HepG2 (cell line): ENCODE measurements around the gene CD248. TPM values are rescaled to one million over a fixed set of nuclear protein-coding genes. Genes with fewer than 3 reads are reported as not detected.

ENCODE experiments used
- AHR ChIP-seq: IDR thresholded peaks from 2 replicates; pipeline ENCODE4 v1.6.1; 2018; ENCODE audit warnings: missing genetic modification reagents, missing compliant biosample characterization
- ATF7 ChIP-seq, 2 experiments: fragments of 450-650 bp in 1 of 2; sonication (generic) in 1 of 2; formaldehyde crosslinking in 1 of 2; IDR thresholded peaks; 2 replicates each; pipeline versions ENCODE4 v1.4.0 to v1.6.1; 2016 to 2020; ENCODE audit warnings: antibody characterized with exemption in 1 of 2, mild to moderate bottlenecking in 1 of 2, missing genetic modification reagents in 1 of 2
- CBX5 ChIP-seq: sonication (generic); formaldehyde crosslinking; IDR thresholded peaks from 2 replicates; pipeline ENCODE4 v1.4.0; 2020; ENCODE audit warnings: missing genetic modification reagents, borderline replicate concordance
- KLF15 ChIP-seq: sonication (generic); formaldehyde crosslinking; IDR thresholded peaks from 2 replicates; pipeline ENCODE4 v1.8.1; 2023; ENCODE audit warnings: borderline replicate concordance, mild to moderate bottlenecking, inconsistent platforms, missing genetic modification reagents, mixed read lengths
- KLF16 ChIP-seq, 2 experiments: sonication (generic) in 1 of 2; formaldehyde crosslinking in 1 of 2; IDR thresholded peaks; 2 replicates each; pipeline versions ENCODE4 v1.6.1 to v1.8.0; 2016 to 2023; ENCODE audit warnings: missing genetic modification reagents in 2 of 2, missing compliant biosample characterization in 1 of 2
- NR3C1 ChIP-seq: sonication (generic); formaldehyde crosslinking; IDR thresholded peaks from 2 replicates; pipeline ENCODE4 v1.4.0; 2020; ENCODE audit warnings: missing genetic modification reagents
- RFXAP ChIP-seq: sonication (generic); formaldehyde crosslinking; IDR thresholded peaks from 2 replicates; pipeline ENCODE4 v1.4.0; 2020; ENCODE audit warnings: missing genetic modification reagents, borderline replicate concordance
- SCMH1 ChIP-seq: sonication (generic); formaldehyde crosslinking; IDR thresholded peaks from 2 replicates; pipeline ENCODE4 v1.9.0; 2021; ENCODE audit warnings: missing genetic modification reagents, mild to moderate bottlenecking, borderline replicate concordance
- SMARCE1 ChIP-seq: fragments of 450-650 bp; IDR thresholded peaks from 2 replicates; pipeline ENCODE4 v1.6.1; 2017; ENCODE audit warnings: borderline replicate concordance
- SMYD3 ChIP-seq: sonication (generic); formaldehyde crosslinking; IDR thresholded peaks from 2 replicates; pipeline ENCODE4 v1.8.1; 2023; ENCODE audit warnings: mild to moderate bottlenecking, missing genetic modification reagents
- ZKSCAN5 ChIP-seq: sonication (generic); formaldehyde crosslinking; IDR thresholded peaks from 2 replicates; pipeline ENCODE4 v1.5.1; 2020; ENCODE audit warnings: mild to moderate bottlenecking, missing genetic modification reagents
- ZNF550 ChIP-seq: sonication (generic); formaldehyde crosslinking; IDR thresholded peaks from 2 replicates; pipeline ENCODE4 v1.4.0; 2020; ENCODE audit warnings: mild to moderate bottlenecking, missing genetic modification reagents, borderline replicate concordance
- ZNF788 ChIP-seq: sonication (generic); formaldehyde crosslinking; IDR thresholded peaks from 2 replicates; pipeline ENCODE4 v1.5.0; 2020; ENCODE audit warnings: mild to moderate bottlenecking, missing genetic modification reagents, borderline replicate concordance
- polyA plus RNA-seq, 8 experiments: library from polyadenylated mRNA; depleted of rRNA in 3 of 8; stranded (reverse) in 7 of 8; unstranded in 1 of 8; fragments of >200 nt; fragmentation: Illumina TruSeq in 4 of 8; extraction: Trizol in 4 of 8; gene quantifications; 2 replicates each; pipeline versions ENCODE4 v1.2.1 to v1.2.3, GENCODE V29; 2011 to 2016; ENCODE audit warnings: low read depth in 4 of 8, missing spikeins in 1 of 8, mixed read lengths in 1 of 8; ENCODE audit not compliant: insufficient read depth in 1 of 8
- total RNA-seq, 5 experiments: library from RNA; depleted of rRNA; stranded (reverse); fragments of >200 nt; fragmentation: Illumina TruSeq; extraction: Trizol; gene quantifications; 2 replicates each; pipeline ENCODE4 v1.2.3, GENCODE V29; 2016; ENCODE audit warnings: low read depth in 1 of 5
- TF ChIP-seq, protein P1 (sequence below): IDR thresholded peaks from 2 replicates; pipeline ENCODE4 v1.6.1; 2016; ENCODE audit warnings: control low read depth
- TF ChIP-seq, protein P2 (sequence below): fragments of 450-650 bp; IDR thresholded peaks from 2 replicates; pipeline ENCODE4 v1.6.1; 2017; ENCODE audit warnings: mild to moderate bottlenecking
- TF ChIP-seq, protein P3 (sequence below): sonication (generic); formaldehyde crosslinking; IDR thresholded peaks from 2 replicates; pipeline ENCODE4 v1.4.0; 2020; ENCODE audit warnings: missing genetic modification reagents
- TF ChIP-seq, protein P4 (sequence below): sonication (generic); formaldehyde crosslinking; IDR thresholded peaks from 2 replicates; pipeline ENCODE4 v1.5.0; 2020; ENCODE audit warnings: missing genetic modification reagents

The CD248 gene
- total and polyA plus RNA-seq, 2 of the 13 experiments (the other 11 are each of a cell fraction or from before 2014, with no cell fraction given), result 0.25 to 0.35 TPM

GRCh38 chr11:66268952-66269905 lies 47.6 kb downstream of the CD248 start (continued):
- TF ChIP-seq KLF16 (CRISPR knock-in tag; IDR thresholded peaks at IDR 0.05) (no peak), ATF7 (IDR thresholded peaks at IDR 0.05) (no peak), ATF7 (CRISPR knock-in tag; IDR thresholded peaks at IDR 0.05) (no peak), CBX5 (CRISPR knock-in tag) (no peak), ZKSCAN5 (CRISPR knock-in tag) (no peak), KLF15 (CRISPR knock-in tag) (peak; percentile 53; the same call in 1 of the 2 replicates), SMYD3 (CRISPR knock-in tag) (no peak), SMARCE1 (no peak), ZNF788 (CRISPR knock-in tag) (no peak), RFXAP (CRISPR knock-in tag) (0 out of 2 replicates have a peak, but pooled peaks have one; percentile 50), SCMH1 (CRISPR knock-in tag) (no peak), NR3C1 (CRISPR knock-in tag) (no peak), ZNF550 (CRISPR knock-in tag) (no peak), AHR (CRISPR knock-in tag) (no peak)
- TF ChIP-seq, protein P1, sequence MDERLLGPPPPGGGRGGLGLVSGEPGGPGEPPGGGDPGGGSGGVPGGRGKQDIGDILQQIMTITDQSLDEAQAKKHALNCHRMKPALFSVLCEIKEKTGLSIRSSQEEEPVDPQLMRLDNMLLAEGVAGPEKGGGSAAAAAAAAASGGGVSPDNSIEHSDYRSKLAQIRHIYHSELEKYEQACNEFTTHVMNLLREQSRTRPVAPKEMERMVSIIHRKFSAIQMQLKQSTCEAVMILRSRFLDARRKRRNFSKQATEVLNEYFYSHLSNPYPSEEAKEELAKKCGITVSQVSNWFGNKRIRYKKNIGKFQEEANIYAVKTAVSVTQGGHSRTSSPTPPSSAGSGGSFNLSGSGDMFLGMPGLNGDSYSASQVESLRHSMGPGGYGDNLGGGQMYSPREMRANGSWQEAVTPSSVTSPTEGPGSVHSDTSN, result no peak
- TF ChIP-seq, protein P2, sequence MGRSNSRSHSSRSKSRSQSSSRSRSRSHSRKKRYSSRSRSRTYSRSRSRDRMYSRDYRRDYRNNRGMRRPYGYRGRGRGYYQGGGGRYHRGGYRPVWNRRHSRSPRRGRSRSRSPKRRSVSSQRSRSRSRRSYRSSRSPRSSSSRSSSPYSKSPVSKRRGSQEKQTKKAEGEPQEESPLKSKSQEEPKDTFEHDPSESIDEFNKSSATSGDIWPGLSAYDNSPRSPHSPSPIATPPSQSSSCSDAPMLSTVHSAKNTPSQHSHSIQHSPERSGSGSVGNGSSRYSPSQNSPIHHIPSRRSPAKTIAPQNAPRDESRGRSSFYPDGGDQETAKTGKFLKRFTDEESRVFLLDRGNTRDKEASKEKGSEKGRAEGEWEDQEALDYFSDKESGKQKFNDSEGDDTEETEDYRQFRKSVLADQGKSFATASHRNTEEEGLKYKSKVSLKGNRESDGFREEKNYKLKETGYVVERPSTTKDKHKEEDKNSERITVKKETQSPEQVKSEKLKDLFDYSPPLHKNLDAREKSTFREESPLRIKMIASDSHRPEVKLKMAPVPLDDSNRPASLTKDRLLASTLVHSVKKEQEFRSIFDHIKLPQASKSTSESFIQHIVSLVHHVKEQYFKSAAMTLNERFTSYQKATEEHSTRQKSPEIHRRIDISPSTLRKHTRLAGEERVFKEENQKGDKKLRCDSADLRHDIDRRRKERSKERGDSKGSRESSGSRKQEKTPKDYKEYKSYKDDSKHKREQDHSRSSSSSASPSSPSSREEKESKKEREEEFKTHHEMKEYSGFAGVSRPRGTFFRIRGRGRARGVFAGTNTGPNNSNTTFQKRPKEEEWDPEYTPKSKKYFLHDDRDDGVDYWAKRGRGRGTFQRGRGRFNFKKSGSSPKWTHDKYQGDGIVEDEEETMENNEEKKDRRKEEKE, result no peak
- TF ChIP-seq, protein P3, sequence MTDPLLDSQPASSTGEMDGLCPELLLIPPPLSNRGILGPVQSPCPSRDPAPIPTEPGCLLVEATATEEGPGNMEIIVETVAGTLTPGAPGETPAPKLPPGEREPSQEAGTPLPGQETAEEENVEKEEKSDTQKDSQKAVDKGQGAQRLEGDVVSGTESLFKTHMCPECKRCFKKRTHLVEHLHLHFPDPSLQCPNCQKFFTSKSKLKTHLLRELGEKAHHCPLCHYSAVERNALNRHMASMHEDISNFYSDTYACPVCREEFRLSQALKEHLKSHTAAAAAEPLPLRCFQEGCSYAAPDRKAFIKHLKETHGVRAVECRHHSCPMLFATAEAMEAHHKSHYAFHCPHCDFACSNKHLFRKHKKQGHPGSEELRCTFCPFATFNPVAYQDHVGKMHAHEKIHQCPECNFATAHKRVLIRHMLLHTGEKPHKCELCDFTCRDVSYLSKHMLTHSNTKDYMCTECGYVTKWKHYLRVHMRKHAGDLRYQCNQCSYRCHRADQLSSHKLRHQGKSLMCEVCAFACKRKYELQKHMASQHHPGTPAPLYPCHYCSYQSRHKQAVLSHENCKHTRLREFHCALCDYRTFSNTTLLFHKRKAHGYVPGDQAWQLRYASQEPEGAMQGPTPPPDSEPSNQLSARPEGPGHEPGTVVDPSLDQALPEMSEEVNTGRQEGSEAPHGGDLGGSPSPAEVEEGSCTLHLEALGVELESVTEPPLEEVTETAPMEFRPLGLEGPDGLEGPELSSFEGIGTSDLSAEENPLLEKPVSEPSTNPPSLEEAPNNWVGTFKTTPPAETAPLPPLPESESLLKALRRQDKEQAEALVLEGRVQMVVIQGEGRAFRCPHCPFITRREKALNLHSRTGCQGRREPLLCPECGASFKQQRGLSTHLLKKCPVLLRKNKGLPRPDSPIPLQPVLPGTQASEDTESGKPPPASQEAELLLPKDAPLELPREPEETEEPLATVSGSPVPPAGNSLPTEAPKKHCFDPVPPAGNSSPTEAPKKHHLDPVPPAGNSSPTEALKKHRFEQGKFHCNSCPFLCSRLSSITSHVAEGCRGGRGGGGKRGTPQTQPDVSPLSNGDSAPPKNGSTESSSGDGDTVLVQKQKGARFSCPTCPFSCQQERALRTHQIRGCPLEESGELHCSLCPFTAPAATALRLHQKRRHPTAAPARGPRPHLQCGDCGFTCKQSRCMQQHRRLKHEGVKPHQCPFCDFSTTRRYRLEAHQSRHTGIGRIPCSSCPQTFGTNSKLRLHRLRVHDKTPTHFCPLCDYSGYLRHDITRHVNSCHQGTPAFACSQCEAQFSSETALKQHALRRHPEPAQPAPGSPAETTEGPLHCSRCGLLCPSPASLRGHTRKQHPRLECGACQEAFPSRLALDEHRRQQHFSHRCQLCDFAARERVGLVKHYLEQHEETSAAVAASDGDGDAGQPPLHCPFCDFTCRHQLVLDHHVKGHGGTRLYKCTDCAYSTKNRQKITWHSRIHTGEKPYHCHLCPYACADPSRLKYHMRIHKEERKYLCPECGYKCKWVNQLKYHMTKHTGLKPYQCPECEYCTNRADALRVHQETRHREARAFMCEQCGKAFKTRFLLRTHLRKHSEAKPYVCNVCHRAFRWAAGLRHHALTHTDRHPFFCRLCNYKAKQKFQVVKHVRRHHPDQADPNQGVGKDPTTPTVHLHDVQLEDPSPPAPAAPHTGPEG (CRISPR knock-in tag), result no peak
- TF ChIP-seq, protein P4, sequence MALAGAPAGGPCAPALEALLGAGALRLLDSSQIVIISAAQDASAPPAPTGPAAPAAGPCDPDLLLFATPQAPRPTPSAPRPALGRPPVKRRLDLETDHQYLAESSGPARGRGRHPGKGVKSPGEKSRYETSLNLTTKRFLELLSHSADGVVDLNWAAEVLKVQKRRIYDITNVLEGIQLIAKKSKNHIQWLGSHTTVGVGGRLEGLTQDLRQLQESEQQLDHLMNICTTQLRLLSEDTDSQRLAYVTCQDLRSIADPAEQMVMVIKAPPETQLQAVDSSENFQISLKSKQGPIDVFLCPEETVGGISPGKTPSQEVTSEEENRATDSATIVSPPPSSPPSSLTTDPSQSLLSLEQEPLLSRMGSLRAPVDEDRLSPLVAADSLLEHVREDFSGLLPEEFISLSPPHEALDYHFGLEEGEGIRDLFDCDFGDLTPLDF (CRISPR knock-in tag), result 0 out of 2 replicates have a peak, but pooled peaks have one; percentile 25
